Activated CD4-positive, alpha-beta T cell treated with anti-CD3 and anti-CD28 coated beads for 24 hours (primary cell): ENCODE data around the gene UBR3.
A peak's percentile ranks its signal among the peaks of the same experiment; 100 is the strongest.
"Not testable (repeated sequence)": the region's sequence is repeated elsewhere in the genome, so short reads cannot be mapped to it uniquely, and the experiment has no call there.

Experiments used
- DNase-seq, 2 donors: peaks; one replicate each; pipeline ENCODE4 v3.0.0-alpha.2; 2020; ENCODE audit warnings: low read depth in 2 of 2

UBR3 gene, protein sequence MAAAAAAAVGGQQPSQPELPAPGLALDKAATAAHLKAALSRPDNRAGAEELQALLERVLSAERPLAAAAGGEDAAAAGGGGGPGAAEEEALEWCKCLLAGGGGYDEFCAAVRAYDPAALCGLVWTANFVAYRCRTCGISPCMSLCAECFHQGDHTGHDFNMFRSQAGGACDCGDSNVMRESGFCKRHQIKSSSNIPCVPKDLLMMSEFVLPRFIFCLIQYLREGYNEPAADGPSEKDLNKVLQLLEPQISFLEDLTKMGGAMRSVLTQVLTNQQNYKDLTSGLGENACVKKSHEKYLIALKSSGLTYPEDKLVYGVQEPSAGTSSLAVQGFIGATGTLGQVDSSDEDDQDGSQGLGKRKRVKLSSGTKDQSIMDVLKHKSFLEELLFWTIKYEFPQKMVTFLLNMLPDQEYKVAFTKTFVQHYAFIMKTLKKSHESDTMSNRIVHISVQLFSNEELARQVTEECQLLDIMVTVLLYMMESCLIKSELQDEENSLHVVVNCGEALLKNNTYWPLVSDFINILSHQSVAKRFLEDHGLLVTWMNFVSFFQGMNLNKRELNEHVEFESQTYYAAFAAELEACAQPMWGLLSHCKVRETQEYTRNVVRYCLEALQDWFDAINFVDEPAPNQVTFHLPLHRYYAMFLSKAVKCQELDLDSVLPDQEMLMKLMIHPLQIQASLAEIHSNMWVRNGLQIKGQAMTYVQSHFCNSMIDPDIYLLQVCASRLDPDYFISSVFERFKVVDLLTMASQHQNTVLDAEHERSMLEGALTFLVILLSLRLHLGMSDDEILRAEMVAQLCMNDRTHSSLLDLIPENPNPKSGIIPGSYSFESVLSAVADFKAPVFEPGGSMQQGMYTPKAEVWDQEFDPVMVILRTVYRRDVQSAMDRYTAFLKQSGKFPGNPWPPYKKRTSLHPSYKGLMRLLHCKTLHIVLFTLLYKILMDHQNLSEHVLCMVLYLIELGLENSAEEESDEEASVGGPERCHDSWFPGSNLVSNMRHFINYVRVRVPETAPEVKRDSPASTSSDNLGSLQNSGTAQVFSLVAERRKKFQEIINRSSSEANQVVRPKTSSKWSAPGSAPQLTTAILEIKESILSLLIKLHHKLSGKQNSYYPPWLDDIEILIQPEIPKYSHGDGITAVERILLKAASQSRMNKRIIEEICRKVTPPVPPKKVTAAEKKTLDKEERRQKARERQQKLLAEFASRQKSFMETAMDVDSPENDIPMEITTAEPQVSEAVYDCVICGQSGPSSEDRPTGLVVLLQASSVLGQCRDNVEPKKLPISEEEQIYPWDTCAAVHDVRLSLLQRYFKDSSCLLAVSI (N-terminal part only)

DNA sequence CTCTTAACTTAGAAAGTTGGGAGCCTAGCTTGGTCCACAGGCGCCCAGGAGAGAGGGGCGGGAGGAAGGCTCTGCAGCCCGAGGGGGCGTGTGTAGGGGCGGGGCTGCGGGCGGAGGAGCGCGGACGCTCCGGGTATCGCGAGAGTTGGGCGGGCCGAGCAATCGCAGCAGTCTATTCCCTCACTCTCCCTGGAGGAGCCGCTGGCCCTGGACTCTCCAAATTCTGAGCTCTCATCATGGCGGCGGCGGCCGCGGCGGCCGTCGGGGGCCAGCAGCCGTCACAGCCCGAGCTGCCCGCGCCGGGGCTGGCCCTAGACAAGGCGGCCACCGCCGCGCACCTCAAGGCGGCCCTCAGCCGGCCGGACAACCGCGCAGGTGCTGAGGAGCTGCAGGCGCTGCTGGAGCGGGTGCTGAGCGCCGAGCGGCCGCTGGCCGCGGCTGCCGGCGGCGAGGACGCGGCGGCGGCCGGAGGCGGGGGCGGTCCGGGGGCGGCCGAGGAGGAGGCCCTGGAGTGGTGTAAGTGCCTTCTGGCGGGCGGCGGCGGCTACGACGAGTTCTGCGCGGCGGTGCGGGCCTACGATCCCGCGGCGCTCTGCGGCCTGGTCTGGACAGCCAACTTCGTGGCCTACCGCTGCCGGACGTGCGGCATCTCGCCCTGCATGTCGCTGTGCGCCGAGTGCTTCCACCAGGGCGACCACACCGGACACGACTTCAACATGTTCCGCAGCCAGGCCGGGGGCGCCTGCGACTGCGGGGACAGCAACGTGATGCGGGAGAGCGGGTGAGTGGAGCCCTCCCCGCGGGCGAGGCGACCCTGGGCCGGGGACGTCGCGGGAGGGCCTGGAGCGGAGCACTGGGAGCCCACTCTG lies at the start of gene UBR3:
TSS of gene UBR3 (plus strand) at position 183 of the 869 bp plus-strand sequence. CDS start at position 237, 54 bp downstream.
- DNase-seq: peak; percentile 86 to 87

DNA sequence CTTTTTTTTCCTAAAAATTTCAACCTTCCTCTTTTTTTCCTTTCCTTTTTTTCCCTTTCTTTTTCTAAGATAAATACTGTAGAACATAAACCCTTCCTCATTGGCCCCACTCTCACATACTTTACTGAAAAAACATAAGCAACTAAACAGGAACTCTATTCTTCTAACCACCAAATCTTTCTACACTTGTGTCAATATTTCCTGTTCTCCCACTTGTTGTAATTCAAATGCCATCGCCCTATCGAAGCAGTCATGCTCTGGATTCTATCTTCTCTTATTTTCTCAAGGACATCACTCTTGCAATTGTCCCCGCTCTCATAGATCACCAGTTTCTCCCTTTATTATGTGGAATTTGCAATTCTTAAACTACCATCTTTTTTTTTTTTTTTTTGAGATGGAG lies 48.8 kb upstream of the UBR3 start:
- no peak for DNase-seq

DNA sequence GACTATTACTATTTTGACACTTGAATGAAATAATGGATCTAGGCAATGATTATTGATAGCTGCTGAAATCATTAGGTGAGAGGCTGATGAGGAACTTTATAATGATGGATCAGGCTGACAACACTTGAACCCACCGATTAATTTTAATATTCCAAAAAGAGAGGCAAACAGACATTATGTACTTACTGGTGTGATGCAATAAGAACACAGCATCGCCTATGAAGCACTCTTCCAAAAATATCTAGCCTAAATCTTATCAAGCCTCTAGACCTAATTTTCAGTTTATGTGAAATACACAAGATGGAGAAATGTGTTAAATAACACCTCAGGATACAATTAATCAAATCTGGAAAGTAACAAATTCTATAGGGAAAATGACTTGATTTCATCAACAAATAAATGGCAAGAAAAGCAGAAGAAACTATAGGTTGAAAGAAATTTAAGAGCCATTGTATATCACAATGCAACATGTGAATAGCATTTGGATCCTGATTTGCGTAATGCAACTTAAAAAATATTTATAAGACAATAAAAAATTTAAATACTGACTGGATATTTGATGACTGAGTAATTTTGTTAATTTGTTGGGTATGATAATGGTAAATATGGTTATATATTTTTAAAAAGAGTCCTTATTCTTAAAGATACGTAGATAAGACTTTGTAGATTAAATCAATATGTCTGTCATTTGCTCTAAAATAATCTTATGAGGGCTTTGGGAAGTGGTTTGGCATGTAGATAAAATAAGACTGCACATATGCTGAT lies 45.8 kb upstream of the UBR3 start:
- no peak for DNase-seq

DNA sequence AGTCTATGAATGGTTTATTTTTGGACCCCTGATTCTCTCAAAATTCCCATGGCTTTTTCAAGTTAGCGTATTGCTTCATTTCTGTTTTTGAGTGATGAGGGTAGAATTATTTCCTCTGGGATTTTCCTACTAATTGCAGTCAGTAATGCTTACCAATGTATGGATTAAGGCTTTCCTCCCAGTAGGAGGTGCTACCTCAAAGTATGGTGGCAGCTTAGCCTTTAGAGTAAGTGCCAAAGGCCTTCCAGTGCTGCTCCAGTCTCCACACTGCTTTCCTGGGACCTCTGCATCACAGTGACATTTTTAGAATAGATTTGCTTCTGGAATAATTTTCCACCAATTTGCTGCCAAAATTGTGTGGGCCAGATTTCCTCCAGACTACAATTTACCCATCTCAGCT lies 44.7 kb upstream of the UBR3 start:
- DNase-seq: no peak

DNA sequence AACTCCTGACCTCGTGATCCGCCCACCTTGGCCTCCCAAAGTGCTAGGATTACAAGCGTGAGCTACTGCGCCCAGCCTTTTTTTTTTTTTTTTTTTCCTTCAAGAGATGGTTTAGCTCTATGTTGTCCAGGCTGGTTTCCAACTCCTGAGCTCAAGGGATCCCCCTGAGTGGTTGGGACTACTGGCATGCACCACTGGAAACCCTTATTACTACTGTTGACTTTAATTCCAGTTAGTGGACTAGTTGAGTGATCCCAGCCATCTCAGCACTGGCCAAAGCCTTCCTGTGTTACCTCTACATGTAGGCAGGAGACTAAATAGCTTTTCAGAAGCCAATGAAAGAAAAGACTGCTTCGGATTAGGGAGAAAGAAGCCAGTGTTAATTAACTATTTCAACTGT lies 36.7 kb upstream of the UBR3 start:
- DNase-seq: no peak

DNA sequence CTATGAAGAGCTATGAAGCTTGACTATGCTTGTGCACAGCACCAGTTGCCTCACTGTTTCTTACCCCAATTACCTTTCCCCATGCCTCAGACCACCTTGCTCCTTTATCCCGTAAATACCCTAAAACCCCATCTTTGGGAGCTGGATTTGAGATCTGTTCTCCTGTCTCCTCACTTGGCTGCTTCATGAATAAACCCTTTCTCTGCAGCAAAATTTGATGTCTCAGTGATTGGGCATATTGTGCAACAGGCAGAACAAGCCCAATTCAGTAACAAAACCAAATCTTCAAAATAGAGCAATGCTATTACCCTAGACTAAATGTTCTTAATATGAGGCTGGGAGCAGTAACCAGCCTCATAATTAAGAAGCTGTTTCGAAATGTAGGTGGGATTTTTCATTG lies 32.1 kb upstream of the UBR3 start:
- no peak for DNase-seq

DNA sequence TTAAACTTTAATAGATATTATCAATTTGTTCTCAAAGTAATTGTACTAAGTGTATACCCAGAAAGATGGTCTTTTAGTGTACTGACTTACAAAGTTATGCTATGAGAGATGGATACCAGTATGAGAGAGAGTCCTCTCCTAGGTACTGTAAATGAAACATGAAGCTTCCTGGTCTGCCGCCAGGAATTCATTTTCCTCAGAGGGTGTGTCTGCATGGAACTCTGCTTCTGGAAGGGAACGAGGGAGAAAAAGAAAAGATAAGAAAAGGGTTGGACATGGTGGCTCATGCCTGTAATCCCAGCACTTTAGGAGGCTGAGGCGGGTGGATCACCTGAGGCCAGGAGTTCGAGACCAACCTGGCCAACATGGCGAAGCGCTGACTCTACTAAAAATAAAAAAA lies 30.8 kb upstream of the UBR3 start:
- no peak for DNase-seq

DNA sequence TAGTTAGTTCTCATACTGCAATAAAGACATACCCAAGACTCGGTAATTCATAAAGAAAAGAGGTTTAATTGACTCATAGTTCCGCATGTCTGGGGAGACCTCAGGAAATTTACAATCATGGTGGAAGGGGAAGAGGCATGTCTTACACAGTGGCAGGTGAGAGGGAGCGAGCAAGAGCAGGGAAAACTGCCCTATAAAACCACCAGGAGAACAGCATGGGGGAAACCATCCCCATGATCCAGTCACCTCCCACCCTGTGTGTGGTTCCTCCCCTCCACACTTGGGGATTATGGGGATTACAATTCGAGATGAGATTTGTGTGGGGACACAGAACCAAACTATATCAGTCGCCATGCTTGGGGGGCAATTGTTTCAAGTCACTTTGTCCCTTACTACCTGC lies 29.7 kb upstream of the UBR3 start:
- DNase-seq: no peak

DNA sequence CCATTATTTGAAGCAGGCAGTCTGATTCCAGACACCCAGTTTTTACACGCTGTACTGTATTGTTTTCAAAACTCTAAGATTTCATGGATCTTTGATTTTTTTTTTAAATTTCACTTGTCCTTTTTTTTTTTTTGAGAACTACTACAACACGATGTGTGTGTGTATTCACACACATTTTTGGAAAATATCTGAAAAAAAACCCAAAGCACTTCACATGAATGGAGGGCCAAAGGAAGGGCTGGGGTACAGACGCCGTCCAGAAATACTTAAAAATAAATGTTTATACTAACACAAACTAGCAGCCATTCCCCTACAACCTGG lies 28.9 kb upstream of the UBR3 start:
- DNase-seq: no peak

DNA sequence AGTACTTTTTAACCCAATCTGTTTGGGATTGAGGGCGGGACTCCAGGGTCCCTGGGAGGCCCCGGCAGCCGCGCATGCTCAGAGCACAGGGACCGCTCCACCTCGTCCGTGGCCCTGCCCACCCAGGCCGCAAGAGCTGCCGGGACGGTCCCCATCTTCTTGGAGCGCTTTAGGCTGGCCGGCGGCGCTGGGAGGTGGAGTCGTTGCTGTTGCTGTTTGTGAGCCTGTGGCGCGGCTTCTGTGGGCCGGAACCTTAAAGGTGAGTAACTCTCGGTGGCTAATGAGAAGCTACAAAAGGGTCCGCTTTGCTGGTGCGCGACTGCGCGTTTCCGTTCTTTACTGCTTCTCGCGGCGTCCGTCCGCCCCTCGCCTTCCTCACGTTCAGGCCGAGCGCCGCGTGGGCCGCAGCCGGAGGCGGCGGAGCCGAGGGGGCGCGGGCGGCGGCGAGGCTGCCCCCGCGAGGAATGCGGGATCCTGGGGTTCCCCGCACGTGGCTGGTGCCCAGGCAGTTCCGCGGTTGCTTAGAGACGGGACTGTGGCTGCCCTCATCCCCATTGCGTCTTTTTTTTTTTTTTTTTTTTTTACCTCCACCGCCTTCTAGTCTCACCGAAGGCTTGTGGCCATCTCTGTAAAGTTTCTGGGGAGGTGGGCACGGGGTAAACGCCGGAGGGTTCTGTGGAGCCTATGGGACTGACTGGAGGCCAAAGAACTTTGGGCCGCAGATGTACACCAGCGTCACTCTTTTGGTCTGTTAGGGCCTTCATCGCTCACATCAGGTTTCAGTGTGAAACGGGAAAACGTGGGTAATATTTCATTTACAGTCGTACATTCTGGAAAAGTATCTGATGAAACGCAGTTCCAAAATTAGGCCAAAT lies 28.3 kb upstream of the UBR3 start, which contains the start of gene SSB:
TSS of gene SSB (plus strand) at position 154 of the 875 bp plus-strand sequence. CDS start 2,090 bp downstream, outside the sequence.
- peak; percentile 94 to 95 for DNase-seq

DNA sequence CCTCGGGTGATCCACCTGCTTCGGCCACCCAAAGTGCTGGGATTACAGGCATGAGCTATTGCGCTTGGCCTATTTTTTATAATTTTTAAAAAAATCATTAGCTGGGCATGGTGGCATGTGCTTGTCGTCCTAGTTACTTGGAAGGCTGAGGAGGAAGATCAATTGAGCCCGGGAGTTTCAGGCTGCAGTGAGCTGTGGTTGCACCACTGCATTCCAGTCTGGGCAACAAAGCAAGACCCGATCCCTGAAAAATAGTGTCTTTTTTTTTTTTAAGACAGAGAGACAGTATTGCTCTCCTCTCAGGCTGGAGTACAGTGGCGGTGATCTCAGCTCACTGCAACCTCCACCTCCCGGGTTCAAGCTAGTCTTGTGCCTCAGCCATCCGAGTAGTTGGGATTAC lies 23.8 kb upstream of the UBR3 start:
- DNase-seq: no peak

DNA sequence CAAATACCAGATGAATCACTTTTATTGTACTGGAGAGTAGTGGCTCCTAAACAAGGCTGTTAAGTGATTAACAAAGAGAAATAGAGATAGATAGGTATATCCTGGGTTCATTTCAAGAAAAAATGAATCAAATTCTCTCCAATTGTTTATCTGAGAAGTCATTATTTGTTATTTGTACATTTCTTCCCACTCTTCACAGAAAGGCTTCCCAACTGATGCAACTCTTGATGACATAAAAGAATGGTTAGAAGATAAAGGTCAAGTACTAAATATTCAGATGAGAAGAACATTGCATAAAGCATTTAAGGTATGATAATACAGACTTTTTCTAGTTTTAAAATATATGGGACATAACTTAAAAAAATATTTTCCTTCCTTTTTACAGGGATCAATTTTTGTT lies 20.7 kb upstream of the UBR3 start:
- no peak for DNase-seq

DNA sequence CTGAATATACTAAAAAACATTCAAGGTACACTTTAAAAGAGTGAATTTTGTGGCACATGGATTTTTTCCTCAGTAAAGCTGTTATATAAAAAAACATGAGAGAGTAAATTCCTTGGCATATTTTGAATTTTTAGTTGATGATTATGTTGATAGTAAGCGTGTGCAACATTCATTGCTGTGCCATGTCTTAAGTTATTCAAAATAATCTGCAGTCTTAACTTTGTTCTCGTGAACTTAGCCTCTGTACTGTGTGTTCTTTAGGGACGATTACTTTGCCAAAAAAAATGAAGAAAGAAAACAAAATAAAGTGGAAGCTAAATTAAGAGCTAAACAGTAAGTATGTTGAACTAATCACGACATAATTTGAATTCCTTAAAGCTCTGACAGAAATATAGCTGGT lies 19.0 kb upstream of the UBR3 start:
- DNase-seq: no peak

DNA sequence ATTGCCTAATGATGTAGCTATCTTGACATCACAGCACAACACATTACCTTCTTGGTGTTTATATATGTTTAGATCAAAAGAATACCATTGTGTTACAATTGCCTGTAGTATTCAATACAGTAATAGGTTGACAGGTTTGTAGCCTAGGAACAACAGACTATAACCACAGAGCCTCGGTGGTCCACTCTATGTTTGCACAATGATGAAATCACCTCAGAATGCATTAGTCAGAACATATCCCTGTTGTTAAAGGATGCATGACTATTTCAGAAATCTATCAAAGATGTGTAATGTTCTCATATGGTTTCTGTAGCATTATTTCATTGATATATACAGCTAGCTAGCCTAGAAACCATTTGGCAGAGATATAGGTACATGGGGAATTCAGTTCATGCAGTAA lies 11.4 kb upstream of the UBR3 start:
- no peak for DNase-seq

DNA sequence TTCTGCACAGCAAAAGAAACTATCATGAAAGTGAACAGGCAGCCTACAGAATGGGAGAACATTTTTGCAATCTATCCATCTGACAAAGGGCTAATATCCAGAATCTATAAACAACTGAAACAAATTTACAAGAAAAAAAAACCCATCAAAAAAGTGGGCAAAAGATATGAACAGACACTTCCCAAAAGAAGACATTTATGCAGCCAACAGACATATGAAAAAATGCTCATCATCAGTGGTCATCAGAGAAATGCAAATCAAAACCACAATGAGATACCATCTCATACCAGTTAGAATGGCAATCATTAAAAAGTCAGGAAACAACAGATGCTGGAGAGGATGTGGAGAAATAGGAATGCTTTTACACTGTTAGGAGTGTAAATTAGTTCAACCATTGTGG lies 10.3 kb upstream of the UBR3 start:
- not testable (repeated sequence) for DNase-seq

DNA sequence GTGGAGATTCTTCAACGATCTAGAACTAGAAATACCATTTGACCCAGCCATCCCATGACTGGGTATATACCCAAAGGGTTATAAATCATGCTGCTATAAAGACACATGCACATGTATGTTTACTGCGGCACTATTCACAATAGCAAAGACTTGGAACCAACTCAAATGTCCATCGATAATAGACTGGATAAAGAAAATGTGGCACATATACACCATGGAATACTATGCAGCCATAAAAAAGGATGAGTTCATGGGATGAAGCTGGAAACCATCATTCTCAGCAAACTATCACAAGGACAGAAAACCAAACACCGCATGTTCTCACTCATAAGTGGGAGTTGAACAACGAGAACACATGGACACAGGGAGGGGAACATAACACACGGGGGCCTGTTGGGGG lies 9.9 kb upstream of the UBR3 start:
- not testable (repeated sequence) for DNase-seq

DNA sequence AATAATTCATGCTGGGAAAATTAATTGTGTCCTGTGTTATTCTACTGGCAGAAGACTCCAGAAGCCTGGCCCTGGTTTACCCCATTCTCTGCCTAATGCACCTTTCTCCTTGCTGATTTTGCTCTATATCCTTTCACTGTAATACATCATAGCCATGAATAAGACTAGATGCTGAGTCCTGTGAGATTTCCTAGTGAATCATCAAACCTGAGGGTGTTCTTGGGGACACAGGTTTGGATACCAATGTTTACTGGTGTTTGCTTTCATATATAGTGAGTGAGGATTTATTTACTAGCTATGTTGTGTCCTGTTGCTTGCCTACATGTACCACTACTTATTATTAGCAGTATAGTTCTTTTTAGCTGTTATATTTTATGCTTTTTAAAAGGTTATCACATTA lies 9.0 kb upstream of the UBR3 start:
- no peak for DNase-seq

DNA sequence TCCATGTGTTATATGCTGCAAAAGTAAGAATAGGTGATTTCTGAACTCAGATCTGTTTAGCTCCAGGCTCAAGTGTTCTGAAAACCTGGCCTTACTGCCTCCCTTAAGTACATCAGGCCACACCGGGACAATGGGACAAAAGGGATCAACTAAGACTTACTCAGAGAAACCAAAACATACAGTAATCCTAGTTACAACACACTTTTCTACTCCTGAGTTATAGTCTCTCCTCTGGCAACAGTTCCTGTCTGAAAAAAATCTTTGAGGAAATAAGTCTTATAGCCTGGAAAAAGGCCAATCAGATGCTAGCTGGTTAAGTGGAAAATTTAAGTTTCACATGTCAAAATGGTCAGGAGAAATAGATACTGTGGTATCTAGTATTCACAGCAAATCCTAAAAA lies 8.1 kb upstream of the UBR3 start:
- no peak for DNase-seq

DNA sequence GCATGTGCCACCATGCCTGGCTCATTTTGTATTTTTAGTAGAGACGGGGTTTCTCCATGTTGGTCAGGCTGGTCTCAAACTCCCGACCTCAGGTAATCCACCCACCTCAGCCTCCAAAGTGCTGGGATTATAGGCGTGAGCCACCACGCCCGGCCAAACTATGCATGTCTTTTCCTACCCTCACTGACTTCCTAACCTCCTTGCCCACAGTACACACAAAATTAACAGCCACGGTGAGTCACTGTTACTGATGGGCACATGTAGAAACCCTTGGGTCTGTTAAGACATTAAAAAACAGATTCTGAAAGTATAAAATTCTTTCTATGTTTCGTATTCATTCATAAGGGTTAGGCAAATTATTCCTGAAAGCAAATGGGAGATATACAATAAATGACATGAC lies 7.2 kb upstream of the UBR3 start:
- not testable (repeated sequence) for DNase-seq
